BJ (cell line): ENCODE measurements around the gene TGM2. TPM values are rescaled to one million over a fixed set of nuclear protein-coding genes. Genes with fewer than 3 reads are reported as not detected.

Experiments used
- CTCF ChIA-PET: fragments of 350-600 bp; formaldehyde crosslinking; extraction: SDS; loops from one replicate; lab custom pipeline; 2021; ENCODE audit warnings: antibody characterized with exemption, inconsistent platforms; lab: Yijun Ruan, JAX
- POLR2A ChIA-PET: fragments of 300-600 bp; sonication (Branson Sonifier 250); formaldehyde crosslinking; extraction: SDS; loops from one replicate; lab custom pipeline; 2021; ENCODE audit warnings: antibody characterized with exemption; lab: Charles Lee
- DNase-seq: peaks from one replicate; pipeline ENCODE4 v3.0.0-alpha.2; 2011; ENCODE audit warnings: low read depth
- H3K27me3 ChIP-seq: 2 replicates; pipeline ENCODE4 v1.6.0; 2011; ENCODE audit warnings: low read length; ENCODE audit not compliant: control insufficient read depth, insufficient read depth
- H3K36me3 ChIP-seq: 2 replicates; pipeline ENCODE4 v1.5.1; 2011; ENCODE audit warnings: low read length; ENCODE audit not compliant: control insufficient read depth, insufficient read depth
- H3K4me3 ChIP-seq: 2 replicates; pipeline ENCODE4 v1.5.1; 2011; ENCODE audit warnings: low read depth, mild to moderate bottlenecking, control low read depth, low read length
- polyA minus RNA-seq: library from RNA; depleted of rRNA, polyadenylated mRNA; stranded (reverse); fragments of >200 nt; gene quantifications from 2 replicates; pipeline ENCODE4 v1.2.3, GENCODE V29; 2011; rRNA and poly(A)+ RNA removed
- polyA plus RNA-seq: library from polyadenylated mRNA; depleted of rRNA; stranded (reverse); fragments of >200 nt; gene quantifications from 2 replicates; pipeline ENCODE4 v1.2.3, GENCODE V29; 2011; rRNA removed
- TF ChIP-seq, protein P1 (sequence below): IDR thresholded peaks from 2 replicates; pipeline ENCODE4 v1.5.1; 2011; ENCODE audit warnings: low read depth, mild to moderate bottlenecking, control low read depth, inconsistent platforms, low read length, moderate library complexity; ENCODE audit not compliant: insufficient read depth

The TGM2 gene
- polyA plus RNA-seq (313 and 397 TPM in 2 replicates), polyA minus RNA-seq (229 and 254 TPM in 2 replicates)

DNA sequence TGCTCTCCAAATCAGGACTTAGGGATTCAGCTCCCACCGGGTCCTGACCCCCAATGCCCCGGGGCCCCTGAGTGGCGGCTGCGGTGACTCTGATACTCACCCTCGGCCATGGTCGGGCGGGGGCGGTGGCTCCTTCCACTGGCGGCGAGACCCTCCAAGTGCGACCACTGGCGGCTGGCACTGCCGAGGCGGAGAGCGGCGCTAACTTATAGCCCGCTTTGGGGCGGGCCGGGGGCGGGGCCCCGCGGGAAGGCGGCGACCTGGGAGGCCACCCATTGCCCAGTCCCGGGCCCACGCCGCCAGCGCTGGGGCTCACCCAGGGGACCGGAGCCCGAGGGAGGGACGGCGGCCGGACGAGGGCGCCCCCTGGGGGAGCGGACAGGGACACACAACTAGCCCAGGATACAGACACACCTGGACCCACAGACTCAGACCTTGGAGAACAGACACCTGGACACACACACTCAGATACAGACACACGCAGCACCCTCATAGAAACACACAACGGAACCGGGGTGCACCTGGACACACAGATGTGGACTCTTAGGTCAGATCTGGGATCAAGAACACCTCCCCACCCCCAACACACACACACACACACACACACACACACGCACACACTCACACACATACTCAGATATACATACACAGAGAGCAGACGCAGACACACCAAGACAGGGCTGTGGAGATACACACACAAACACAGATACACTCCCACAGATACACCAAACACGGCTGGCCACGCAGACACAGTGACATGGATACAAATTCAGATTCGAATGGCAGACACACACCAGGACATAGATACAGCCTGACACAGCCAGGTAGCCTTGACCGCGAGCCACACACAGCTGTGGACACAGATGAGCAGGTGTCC, at the start of gene TGM2:
TSS of gene TGM2 (minus strand) at position 182 of the 877 bp plus-strand sequence. CDS start at position 110, 72 bp downstream.
- no peaks in the 10 kb centered on the region for H3K27me3 ChIP-seq
- peak within 1 kb of the TSS; percentile 50 for H3K4me3 ChIP-seq
- TF ChIP-seq, protein P1, sequence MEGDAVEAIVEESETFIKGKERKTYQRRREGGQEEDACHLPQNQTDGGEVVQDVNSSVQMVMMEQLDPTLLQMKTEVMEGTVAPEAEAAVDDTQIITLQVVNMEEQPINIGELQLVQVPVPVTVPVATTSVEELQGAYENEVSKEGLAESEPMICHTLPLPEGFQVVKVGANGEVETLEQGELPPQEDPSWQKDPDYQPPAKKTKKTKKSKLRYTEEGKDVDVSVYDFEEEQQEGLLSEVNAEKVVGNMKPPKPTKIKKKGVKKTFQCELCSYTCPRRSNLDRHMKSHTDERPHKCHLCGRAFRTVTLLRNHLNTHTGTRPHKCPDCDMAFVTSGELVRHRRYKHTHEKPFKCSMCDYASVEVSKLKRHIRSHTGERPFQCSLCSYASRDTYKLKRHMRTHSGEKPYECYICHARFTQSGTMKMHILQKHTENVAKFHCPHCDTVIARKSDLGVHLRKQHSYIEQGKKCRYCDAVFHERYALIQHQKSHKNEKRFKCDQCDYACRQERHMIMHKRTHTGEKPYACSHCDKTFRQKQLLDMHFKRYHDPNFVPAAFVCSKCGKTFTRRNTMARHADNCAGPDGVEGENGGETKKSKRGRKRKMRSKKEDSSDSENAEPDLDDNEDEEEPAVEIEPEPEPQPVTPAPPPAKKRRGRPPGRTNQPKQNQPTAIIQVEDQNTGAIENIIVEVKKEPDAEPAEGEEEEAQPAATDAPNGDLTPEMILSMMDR = peak; percentile 77
- H3K36me3 ChIP-seq = peaks cover 3% of the 10 kb centered on the region; the same call in 1 of the 2 replicates
- ChIA-PET CTCF (interaction anchor here (0.6 to 14.6 kb wide), 22 partner anchors 10 to 113 kb away, joined by 3 to 223 read pairs (median 6); no protein-coding TSS in a partner anchor), POLR2A (no interaction called here)
- DNase-seq = no peak

DNA sequence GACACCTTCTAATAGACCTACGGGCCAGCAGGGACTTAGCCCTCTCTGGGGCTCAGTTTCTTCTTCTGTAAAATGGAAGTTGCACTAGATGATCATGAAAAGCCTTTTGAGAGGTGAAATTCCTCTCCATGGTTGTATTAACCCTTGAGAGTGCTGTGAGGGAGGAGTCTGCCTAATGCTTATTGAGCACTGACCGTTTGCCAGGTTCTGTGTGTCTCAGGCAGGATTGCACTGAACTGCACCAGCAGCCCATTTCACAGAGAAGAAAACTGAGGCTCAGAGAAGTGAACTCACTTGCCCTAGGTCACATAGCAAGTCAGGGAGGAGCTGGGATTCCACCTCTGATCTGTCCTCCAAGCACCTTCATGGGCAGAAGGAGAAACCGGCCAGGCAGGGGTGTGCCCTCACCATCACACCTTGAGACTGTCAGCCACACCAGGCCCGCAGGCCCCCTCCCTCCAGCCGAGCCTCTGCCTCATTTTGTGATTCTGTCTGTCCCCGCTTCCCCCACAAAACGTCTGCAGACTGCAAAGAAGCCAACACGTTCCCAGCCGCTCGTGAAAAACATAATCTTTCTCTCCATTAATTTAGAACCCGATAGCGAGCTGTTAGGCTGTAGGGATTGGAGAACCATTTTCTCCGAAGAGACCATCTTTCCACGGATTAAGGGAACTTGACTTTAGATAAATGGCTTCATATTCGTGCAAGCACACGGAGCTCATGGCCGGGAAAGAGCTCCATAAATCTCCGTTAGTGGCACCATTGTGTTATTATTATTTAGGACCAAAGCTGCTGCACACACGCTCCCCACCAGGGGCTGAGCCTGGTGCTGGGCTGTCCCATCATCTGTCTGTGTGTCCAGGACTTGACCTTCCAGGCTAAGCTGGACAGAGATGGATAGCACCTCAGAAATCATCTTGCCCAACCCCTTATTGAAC, 49.5 kb upstream of the TGM2 start:
- TF ChIP-seq, protein P1 = no peak
- H3K27me3 ChIP-seq = no peaks in the 10 kb centered on the region
- no peaks in the 10 kb centered on the region for H3K36me3 ChIP-seq
- DNase-seq = no peak
- ChIA-PET CTCF (interaction anchor here (0.8 to 18.0 kb wide), 6 partner anchors 13 to 157 kb away, joined by 3 to 482 read pairs (median 114); partner anchors contain the start of gene TGM2), POLR2A (interaction anchor here (0.6 kb wide), 1 partner anchor 22 kb away, joined by 3 read pairs; no protein-coding TSS in a partner anchor)
- no peak overlapping the region for H3K4me3 ChIP-seq

DNA sequence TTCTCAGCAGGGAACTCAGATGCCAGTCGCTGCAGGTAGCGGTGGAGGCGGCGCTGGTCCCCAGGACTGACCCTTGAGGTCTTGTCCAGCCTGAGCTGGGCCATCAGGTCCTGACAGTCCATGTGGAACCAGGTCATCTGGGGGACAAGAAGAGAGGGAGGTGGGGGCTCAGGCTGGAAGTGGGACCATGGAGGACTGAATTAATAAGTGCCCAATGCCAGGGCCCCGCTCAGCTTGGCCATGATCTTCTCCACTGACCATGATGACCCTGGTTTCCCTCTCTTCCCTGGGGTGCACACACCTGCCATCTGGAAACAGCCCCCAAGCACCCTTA, 48.5 kb upstream of the TGM2 start:
- TF ChIP-seq, protein P1 = no peak
- H3K4me3 ChIP-seq = no peak overlapping the region
- ChIA-PET POLR2A (no interaction called here), CTCF (interaction anchor here (0.6 to 14.9 kb wide), 5 partner anchors 13 to 133 kb away, joined by 3 to 260 read pairs (median 3); no protein-coding TSS in a partner anchor)
- no peaks in the 10 kb centered on the region for H3K36me3 ChIP-seq
- DNase-seq = no peak
- H3K27me3 ChIP-seq = no peaks in the 10 kb centered on the region

DNA sequence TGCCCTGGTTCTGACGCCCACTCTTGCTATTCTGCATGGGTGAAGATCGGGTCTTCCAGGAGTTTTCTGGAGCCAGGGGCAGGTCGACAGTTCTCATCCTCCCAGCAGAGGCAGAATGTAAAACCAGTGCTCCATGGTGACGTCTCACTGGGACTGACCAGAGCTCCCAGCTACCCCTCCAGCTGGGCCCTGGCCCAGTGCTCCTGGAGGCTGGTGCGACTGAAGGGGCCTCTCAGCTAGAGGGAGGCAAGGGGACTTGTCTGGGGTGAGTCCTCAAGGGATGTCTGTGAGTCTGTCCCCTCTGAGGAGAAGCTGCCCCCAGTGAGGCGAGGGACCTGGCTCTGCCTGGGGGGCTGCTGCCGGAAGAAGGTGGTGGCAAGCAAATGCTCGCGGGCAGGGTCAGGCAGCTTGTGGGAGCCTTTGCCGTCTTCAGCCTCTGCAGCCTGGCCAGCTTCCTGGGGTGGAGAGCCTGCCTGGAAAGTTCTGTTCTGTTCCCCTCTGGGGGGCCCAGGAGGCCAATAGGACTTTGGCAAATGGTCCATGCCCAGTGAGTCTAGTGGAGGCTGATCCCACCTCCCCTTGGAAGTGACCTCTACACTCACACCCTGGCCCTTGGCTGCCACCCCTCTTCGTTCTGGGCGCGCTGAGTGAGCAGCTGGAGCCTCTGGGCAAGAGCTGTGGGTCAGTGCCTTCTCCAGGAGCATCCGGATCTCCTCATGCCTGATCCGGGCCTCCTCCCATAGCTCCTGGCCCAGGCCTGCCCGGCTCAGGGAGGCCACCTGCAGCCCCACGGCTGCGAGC, 47.9 kb upstream of the TGM2 start:
- POLR2A ChIA-PET = no interaction called here
- CTCF ChIA-PET = interaction anchor here (0.8 to 14.9 kb wide), 4 partner anchors 17 to 133 kb away, joined by 3 to 260 read pairs (median 4); no protein-coding TSS in a partner anchor
- Histone ChIP-seq H3K4me3 (no peak overlapping the region), H3K36me3 (no peaks in the 10 kb centered on the region), H3K27me3 (no peaks in the 10 kb centered on the region)
- no peak for DNase-seq
- TF ChIP-seq, protein P1 = no peak
